H1 (cell line): ENCODE data around the gene CENPF. TPM values are rescaled to one million over a fixed set of nuclear protein-coding genes. Genes with fewer than 3 reads are reported as not detected.

ENCODE experiments used
- NRF1 ChIP-seq: IDR thresholded peaks from 2 replicates; pipeline ENCODE4 v1.6.1; 2011; ENCODE audit warnings: mild to moderate bottlenecking, low read depth, low read length, improper control_type of control experiment
- SP2 ChIP-seq: IDR thresholded peaks from 2 replicates; pipeline ENCODE4 v1.6.1; 2012; ENCODE audit warnings: mild to moderate bottlenecking, low read length, inconsistent platforms
- polyA plus RNA-seq, 7 experiments: library from polyadenylated mRNA; depleted of rRNA in 3 of 7; stranded (reverse) in 5 of 7; unstranded in 2 of 7; fragments of >200 nt in 5 of 7; fragments of 200-250 nt in 2 of 7; gene quantifications; 1 replicate in 5 of 7; 2 replicates in 1 of 7; 4 replicates in 1 of 7; pipeline versions ENCODE4 v1.2.1 to v1.2.3, GENCODE V29; 2011 to 2013; ENCODE audit warnings: missing spikeins in 2 of 7, mixed read lengths in 2 of 7
- total RNA-seq: library from RNA; stranded (reverse); fragmentation: NEBNext Ultra II Directional; extraction: Animal tissue kit (Norgen Biotek cat#: 25700); gene quantifications from 2 replicates; pipeline ENCODE4 v1.2.1, GENCODE V29; 2021
- TF ChIP-seq, protein P1 (sequence below): IDR thresholded peaks from 2 replicates; pipeline ENCODE4 v1.6.1; 2012; ENCODE audit warnings: inconsistent platforms

CENPF gene
- total and polyA plus RNA-seq, 2 of the 8 experiments (the other 6 are each of a cell fraction or from before 2014, with no cell fraction given), result 13.7 to 170 TPM

GRCh38 chr1:214666674-214667073 is 63.7 kb downstream of the CENPF start (continued):
- TF ChIP-seq, protein P1, sequence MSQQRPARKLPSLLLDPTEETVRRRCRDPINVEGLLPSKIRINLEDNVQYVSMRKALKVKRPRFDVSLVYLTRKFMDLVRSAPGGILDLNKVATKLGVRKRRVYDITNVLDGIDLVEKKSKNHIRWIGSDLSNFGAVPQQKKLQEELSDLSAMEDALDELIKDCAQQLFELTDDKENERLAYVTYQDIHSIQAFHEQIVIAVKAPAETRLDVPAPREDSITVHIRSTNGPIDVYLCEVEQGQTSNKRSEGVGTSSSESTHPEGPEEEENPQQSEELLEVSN, result no peak
- TF ChIP-seq SP2 (no peak), NRF1 (no peak)
